Measurements from ENCODE around the gene FBXO8.
"Not testable (repeated sequence)": the region's sequence is repeated elsewhere in the genome, so short reads cannot be mapped to it uniquely, and the experiment has no call there.

Gene FBXO8

DNA sequence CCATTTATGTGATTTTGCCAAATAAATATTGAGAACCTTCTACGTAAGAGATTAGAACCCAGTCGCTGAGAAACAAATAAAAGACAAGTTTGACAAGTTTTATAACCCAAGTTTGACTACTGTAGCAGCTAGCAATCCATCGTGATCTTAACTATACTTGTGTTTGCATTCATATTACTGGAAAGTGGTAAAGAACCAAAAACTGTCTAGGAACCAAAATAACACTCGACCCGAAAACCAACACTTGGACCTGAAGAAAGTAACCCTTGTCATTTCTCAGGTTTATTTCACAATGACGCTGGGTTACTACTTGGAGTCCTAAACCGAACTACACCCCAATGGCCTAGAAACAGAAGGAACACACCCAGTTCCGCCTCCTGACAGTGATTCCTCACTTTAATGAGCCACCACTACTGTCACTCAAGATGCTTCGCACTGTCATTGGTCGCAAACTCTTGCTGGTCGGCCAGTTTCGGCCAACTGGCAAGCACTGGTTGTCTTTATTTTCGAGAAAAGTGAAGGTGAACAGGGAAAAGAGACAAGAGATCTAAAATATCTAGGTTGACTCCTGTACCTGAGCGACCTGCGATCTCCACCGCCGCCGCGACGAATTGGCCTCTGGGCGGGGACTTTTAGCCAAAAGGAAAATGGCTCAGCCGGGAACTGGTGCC, 496 bp downstream of the FBXO8 start:
- peak; percentile 84 for DNase-seq

- no peak for DNase-seq
These were observed 1.6 kb downstream of the FBXO8 start for GRCh38 chr4:174281901-174282300.

GRCh38 chr4:174281182-174281737, 2.2 kb downstream of the FBXO8 start:
- DNase-seq, result no peak

- no peak for DNase-seq
These were observed 3.9 kb downstream of the FBXO8 start for GRCh38 chr4:174279433-174280155.

DNA sequence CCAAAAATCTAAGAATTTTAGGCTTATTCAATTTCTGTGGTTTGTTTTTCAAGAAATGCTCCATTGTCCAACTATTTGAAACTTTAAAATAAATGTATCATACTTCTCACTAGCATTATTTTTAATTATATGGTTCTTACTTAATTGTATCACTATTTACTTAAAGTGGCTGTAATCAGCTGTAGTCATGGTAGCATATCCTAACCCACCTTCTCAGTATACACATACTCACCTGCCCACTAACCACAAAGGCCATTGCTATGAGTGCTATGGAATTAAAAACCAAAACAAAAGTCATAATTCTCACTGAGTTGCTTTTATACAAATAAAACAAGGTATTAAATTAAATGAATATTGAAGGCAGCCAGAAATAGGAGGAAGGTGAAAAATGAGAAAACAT, 5.0 kb downstream of the FBXO8 start:
- no peak for DNase-seq

DNA sequence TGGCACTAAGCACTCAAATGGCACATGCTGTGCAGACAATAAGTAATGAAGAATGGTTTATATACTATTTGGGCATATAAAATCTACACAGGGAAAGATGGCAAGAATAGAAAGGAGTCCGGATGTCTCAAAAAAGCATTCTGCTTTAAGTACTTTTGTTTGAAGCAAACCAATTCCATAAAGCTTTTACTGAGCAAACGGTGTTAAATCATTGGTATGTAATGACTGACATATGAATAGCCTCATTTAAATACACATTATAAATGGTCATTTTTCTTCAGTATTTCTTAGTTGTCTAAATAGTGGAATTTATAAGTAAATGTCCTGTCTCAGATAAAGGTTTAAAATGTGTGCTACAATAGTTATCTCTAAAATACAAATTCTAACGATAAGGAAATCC, 6.0 kb downstream of the FBXO8 start:
- DNase-seq, result no peak

DNA sequence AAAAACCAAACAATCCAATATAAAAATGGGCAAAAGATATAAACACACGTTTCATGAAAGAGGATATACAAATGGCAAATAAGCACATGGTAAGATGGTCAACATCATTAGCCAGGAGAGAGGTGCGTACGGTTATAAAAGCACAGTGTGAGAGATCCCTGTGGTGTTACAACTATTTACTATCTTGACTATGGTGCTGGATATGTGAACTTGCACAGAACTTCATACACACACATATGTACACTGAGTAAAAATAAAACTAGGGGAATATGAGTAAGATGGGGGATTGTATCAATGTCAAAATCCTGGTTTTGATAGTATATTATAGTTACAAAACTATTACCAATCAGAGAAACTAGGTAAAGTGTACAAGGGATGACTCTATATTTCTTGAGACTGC, 8.4 kb downstream of the FBXO8 start:
- no peak for DNase-seq

- no peak for DNase-seq
These were observed 9.0 kb downstream of the FBXO8 start for GRCh38 chr4:174274436-174274835.

DNA sequence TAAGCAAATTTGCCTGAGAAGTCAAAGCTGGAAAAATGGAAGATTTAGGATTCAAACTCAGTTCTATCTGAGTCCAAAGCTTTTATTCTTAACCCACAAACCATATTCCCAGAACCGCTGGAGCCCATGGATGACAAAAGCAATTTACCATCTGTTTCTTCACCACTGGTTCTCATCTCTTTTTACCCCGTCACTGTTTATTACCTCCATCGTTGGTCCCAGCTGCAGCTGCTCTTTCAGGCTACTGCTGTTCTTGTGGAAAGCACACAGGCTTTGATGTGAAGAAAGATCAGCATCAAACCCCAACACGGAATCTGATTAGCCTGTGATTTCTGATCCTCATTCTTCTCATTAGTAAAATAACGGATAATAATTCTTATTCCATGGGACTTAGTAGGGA, 9.5 kb downstream of the FBXO8 start:
- DNase-seq, result no peak

GRCh38 chr4:174266416-174266815, 17.1 kb downstream of the FBXO8 start:
- DNase-seq, result no peak

DNA sequence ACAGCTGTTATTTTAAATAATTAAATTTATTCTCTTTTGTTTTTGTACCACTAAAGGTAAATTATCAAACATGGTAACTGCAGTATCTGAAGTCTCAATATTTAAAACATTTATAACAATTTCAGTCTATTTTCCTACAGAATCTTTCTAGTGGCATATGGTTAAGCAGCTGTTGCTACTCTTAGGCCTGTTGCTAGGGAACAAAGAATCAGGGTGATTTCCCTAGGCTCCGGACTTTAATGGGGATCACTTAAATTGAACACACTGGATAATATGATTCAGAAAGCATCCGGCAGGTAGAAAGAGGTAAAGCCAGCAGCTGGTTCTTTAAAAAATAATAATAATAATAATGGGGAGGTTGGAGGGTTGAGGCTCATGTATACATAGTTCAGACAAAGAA, 17.6 kb downstream of the FBXO8 start:
- DNase-seq, result no peak

GRCh38 chr4:174263445-174263736, 20.1 kb downstream of the FBXO8 start:
- no peak for DNase-seq

DNA sequence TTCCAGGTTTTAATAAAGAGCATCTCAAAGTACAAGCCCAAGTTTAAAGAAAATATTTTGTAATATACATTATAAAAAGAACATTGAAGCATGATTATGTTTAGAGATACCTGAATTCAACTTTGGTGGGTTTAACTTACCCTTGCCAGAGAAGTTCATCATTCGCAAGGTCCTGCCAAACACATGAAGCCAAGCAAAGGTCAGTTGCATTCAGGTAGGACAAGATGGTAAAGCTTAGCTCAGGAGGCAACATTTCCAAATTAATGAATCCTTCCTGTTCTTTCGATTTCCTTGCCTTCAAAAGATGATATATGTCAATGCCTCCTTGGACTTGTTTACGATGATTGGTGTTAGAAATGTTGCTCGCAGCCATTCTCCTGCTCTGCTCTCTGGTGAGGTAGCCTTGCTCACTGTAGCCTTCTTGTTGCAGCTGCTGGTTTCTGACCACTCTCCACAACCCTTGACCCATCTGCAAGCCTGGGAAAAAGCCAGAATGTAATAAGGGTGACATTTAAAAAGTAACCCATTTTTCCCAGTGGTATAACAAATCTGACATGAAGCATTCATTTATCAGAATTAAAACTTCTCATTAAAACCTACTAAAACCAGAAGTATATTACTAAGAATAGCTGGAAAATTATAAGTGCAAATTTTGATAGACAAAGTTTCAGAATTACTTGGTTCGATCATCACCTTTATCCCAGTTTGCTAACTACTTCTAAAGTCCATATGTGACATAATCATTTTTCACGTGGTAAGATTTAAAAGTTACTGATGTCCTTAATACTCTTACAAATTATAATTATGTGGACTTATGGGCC, 20.6 kb downstream of the FBXO8 start:
- no peak for DNase-seq

DNA sequence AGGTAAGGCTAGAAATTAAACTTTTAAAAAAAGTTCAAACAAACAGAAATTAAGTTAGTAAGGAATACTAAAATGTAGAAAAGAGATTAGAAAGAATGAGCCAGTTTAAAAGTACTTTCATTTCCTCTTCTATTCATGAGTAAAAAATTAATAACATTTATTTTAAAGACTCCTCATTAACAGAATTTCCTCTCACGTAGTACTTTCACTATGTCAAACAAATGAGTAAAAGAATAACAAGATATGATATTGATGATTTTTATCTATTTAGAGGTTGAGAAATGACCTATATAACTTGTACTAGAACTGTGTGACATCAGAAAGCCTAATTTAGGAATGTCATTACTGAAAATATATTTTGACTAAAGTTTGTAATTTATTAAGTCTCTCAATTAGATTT, 22.0 kb downstream of the FBXO8 start:
- DNase-seq, result not testable (repeated sequence)

GRCh38 chr4:174260099-174260498, 23.4 kb downstream of the FBXO8 start:
- no peak for DNase-seq

- DNase-seq, result no peak
These were observed 23.9 kb downstream of the FBXO8 start for GRCh38 chr4:174259580-174259979.

GRCh38 chr4:174256277-174256713, 27.2 kb downstream of the FBXO8 start:
- no peak for DNase-seq

- DNase-seq, result no peak
These were observed 27.7 kb downstream of the FBXO8 start for GRCh38 chr4:174255786-174256185.

- DNase-seq, result no peak
These were observed 28.1 kb downstream of the FBXO8 start for GRCh38 chr4:174255374-174255773.

DNA sequence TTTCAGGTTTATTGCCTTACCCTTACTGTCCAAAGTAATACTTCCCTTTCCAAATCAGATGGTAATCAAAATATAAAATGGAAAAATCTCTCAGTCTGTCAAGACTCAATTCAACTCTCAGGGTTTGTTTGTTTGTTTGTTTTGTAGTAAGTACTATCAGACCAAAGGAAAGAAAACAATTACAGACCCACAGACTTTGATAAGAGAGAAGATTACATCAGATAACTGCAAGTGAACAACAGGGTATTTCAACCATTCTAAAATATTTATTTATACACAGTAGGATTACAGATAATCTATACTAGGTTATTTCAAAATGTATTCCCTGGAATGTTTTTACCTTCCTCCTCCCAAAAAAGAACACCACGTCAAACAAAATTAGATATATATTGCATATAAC, 28.9 kb downstream of the FBXO8 start:
- DNase-seq, result no peak

DNA sequence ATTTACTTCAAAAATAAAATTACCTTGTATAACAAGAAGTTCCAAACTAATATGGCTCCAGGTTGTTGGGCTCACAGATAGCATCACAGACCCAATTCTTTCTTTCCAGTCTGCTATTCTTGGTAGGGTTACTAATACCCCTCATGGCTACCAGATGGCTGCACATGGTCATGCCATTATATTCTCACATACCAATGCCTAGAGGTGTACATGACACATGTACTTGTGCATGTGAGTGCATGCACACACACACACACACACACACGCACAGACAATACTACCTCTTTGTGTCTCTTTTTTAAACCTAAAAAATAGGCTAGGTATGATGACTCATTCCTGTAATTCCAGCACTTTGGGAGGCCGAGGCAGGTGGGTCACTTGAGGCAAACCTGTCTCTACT, 31.1 kb downstream of the FBXO8 start:
- no peak for DNase-seq

DNA sequence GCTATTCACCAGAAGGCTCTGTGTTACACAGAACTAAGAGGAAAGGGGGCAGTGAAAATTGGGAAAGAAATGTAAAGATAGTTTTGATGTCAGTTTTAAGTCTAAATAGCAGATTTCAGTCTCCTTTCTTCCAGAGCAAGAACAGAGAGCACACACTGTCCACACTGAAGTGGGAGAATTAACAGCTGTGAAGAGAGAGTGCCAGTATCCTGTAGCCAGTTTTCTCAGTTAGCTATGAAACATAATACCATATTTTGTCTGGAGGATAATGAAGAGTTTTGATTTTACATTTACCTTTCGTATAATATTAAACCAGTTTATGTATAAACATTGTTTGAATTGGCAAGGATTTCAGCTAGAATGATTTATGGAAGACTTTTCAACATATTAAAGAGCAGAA, 35.1 kb downstream of the FBXO8 start:
- no peak for DNase-seq

- no peak for DNase-seq
These were observed 37.8 kb downstream of the FBXO8 start for GRCh38 chr4:174245714-174246113.

- no peak for DNase-seq
These were observed 39.0 kb downstream of the FBXO8 start for GRCh38 chr4:174244441-174244840.
